Breast epithelium (tissue), 3 donors: Measurements from ENCODE around the gene ZNF423.

Experiments
- POLR2A ChIP-seq: fragments of 450-650 bp; IDR thresholded peaks from one replicate; pipeline ENCODE4 v1.6.1; 2016; ENCODE audit warnings: antibody characterized with exemption, mild to moderate bottlenecking, moderate library complexity
- TF ChIP-seq, protein P1 (sequence below), 3 donors: fragments of 450-650 bp; IDR thresholded peaks; one replicate each; pipeline ENCODE4 v1.5.1; 2016 to 2017; ENCODE audit warnings: antibody characterized with exemption in 3 of 3, mild to moderate bottlenecking in 3 of 3, moderate library complexity in 3 of 3

DNA sequence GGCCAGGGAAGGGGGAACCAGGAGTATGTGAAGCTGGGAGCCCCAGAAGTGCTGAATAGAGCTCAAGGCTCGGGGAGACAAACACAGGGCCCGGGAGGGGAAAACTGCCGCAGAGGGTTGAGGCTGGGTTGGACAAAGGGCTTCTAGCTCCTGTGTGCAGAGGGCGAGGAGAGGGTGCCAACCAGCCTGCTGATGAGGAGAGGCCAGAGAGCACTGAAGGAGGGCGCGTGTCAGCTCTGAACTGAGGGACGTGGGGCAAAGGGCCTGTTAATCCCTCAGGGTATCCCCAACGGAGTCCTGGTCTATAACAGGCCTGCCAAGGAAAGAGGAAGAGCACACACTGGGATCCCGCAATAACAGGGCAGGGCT, 331.0 kb downstream of the ZNF423 start:
- TF ChIP-seq, protein P1, sequence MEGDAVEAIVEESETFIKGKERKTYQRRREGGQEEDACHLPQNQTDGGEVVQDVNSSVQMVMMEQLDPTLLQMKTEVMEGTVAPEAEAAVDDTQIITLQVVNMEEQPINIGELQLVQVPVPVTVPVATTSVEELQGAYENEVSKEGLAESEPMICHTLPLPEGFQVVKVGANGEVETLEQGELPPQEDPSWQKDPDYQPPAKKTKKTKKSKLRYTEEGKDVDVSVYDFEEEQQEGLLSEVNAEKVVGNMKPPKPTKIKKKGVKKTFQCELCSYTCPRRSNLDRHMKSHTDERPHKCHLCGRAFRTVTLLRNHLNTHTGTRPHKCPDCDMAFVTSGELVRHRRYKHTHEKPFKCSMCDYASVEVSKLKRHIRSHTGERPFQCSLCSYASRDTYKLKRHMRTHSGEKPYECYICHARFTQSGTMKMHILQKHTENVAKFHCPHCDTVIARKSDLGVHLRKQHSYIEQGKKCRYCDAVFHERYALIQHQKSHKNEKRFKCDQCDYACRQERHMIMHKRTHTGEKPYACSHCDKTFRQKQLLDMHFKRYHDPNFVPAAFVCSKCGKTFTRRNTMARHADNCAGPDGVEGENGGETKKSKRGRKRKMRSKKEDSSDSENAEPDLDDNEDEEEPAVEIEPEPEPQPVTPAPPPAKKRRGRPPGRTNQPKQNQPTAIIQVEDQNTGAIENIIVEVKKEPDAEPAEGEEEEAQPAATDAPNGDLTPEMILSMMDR (IDR thresholded peaks at IDR 0.05), result no peak
- no peak for TF ChIP-seq POLR2A
